ENCODE data around the gene BLNK. TPM values are rescaled to one million over a fixed set of nuclear protein-coding genes. Genes with fewer than 3 reads are reported as not detected.
"Not testable (repeated sequence)": the region's sequence is repeated elsewhere in the genome, so short reads cannot be mapped to it uniquely, and the experiment has no call there.

BLNK gene
- not detected in 2 replicates for total RNA-seq

- DNase-seq (ENCODE audit: low read depth, low spot score) = no peak
Measured at GRCh38 chr10:96271016-96271815, at the start of gene BLNK. BLNK (minus strand) TSS chr10:96271569; CDS start chr10:96271398, 171 bp downstream.

DNA sequence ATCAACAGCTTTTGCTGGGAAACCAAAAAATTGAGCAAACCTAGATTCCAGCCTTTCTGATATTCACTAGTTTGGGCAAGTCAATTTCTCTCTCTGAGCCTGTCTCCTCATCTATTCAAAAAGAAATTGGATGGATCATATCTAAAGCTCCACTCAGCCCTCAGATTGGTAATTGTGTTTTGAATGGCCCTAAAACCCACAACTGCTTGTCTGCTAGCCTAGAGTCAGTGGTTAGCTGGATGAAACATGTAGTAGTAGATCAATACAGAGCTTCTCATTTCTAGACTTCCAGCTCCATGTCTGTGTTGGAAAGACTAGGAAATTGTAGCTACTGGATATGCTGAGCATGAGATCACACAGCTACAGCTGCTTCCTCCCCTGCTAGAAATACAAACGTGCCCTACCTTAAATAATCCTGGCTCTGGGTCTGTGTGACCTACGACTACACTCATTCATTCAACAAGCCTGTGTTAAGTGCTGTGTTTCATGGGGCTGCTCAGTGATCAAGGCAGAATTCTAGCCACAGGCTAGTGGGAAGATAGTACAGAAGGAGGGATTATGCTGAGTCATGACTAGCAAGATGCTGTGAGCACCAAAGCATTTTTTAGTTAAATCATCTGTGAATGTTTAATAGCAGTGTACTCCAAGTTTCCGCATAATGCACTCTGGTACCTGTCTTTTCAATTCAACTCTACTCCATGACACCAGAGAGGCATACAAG lies 48.5 kb upstream of the BLNK start:
- DNase-seq (ENCODE audit: low read depth, low spot score) = no peak

GRCh38 chr10:96317067-96317833 lies 45.9 kb upstream of the BLNK start:
- no peak for DNase-seq (ENCODE audit: low read depth, low spot score)

DNA sequence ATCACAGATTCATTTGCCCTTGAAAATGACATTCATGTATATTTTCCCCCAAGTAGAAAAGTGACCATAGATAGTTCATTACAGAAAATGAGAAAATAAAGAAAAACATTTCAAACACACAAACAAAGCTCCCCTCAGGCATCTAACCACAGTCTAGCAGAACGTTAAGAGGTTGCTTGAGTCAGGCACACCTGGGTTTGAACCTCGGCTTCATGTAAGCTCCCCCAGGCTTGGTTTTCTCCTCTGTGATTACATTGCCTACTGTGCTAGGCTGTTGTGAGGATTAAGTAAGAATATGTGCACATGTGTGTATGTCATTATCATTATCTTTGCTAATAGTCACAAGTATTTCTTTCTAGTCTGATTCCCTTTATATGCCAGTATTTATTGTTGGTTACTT lies 42.0 kb upstream of the BLNK start:
- DNase-seq (ENCODE audit: low read depth, low spot score) = no peak

DNA sequence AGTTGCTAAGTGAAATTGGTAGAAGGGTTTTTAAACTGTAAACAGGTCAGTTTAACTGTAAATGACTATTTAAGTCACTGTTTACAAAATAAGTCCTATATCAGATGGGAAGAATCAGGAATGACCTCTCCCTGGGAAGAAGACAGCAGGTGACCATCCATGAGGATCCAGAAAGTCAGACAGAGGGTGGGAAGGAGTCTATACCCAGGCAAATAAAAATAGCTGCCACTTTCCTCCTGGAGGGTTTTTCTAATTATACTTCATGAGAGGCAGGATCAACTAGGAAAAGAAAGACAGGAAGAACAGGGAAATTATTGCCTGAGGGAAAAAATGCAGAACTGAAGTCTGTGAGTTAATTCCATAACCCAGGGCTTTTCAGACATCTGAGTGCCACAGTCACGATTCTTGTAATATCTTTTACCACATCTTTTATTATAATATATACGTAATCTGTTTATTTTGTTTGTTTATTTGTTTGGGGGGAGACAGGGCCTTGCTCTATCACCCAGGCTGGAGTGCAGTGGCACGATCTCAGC lies 39.9 kb upstream of the BLNK start:
- DNase-seq (ENCODE audit: low read depth, low spot score) = no peak

DNA sequence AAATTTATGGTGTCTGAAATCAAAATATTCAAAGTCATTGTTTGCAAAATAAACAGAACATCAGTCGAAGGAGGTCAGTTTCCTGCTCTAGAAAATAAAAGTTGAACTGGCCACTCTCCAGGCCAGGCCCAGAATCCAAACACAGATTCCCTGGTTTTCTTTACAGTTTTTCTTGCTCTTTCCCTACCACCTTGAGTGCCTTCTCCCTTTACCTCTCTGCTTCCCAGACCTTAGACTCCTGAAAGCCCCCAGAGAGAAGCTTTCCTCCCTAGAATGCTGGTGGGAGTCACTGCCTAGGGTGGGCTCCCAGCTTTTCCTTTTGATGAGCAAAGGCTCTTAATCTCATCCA lies 38.9 kb upstream of the BLNK start:
- no peak for DNase-seq (ENCODE audit: low read depth, low spot score)

DNA sequence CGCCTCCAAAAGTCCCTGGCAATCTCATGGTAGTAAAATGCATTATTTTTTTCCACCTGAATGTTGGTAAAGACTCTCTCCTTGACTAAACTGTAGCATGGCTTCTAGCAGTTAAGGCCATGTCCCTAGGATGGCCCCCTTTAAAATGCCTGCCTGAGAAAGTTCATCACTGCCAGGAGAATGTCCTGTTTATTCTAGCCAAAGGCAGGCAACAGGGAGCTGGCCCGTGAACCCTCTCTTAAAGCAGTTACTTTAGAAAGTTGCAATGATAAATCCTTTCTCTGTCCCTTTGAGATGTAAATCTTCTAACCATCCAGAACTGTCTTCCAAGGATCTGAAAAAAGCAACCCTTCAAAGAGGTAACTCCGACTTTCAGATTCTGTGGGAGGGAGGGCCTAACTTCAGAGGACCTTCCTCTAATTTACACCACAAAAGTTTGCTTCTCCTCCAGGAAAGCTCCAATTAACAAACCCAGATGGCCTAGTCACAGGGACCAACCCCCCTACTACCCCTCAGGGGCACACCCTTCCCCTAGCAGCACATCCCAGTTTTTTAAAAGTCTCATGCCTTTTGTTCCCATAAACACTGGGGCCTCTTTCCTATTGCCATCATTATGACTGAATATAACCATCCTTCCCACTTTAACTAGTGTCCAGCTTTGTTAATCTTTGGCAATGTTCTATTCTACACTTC lies 38.4 kb upstream of the BLNK start:
- no peak for DNase-seq (ENCODE audit: low read depth, low spot score)

DNA sequence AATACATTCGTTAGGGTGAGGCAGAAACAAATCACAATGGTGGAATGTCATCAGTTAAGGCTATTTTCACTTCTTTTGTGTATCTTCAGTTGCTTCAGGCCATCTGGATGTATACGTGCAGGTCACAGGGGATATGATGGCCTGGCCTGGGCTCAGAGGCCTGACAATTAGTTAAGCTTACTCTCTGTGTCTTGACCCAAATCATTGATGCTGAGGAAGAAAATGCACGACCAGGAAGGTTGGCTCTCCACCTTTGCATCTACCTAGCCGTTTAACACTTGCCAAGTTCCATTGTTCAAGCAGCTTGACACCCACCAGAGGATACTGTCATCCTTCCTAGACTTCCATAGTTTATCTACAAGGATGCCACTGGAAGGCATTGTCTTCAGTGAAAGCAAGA lies 37.5 kb upstream of the BLNK start:
- DNase-seq (ENCODE audit: low read depth, low spot score) = not testable (repeated sequence)

GRCh38 chr10:96306516-96306915 lies 35.1 kb upstream of the BLNK start:
- DNase-seq (ENCODE audit: low read depth, low spot score) = no peak

GRCh38 chr10:96305019-96305418 lies 33.6 kb upstream of the BLNK start:
- DNase-seq (ENCODE audit: low read depth, low spot score) = no peak

DNA sequence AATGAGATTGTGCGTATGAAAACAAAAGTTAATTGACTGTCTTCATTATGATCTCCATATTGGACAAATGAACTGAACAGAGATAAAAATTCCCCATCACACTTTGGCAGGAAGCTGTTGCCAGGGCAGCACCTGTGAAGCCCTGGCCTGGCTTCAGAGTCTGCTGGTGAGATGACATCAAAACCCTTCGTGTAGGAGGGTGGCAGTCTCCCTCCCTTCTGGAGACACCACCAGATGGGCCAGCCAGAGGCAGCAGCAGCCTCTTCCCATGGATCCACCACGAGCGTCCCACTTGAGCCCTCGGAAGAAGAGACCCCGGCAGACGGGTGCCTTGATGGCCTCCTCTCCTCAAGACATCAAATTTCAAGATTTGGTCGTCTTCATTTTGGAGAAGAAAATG lies 32.9 kb upstream of the BLNK start, which contains the start of gene DNTT:
Gene DNTT, plus strand, starts transcription at position 205 of the 400 bp plus-strand sequence. Its CDS starts 64 bp downstream, at position 269.
- DNase-seq (ENCODE audit: low read depth, low spot score) = no peak

DNA sequence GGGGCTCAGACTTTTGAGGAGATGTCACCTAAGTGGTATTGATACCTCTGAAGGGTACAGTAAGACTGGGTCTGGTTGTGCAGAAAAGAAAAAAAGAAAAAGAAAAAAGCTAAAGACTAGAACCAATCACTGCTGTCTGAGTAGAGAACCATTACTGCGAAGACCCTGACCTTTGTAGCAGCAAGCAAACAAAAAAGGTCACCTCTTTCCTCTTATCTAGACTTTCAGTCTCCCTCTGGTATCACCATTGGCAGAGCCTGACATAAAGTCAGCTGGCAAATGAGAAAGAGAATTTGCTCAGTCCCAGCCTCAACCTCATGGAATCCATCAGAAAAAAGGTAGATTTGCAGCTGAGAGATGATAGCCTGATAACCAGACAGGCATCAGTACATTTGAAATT lies 30.2 kb upstream of the BLNK start:
- DNase-seq (ENCODE audit: low read depth, low spot score) = no peak

GRCh38 chr10:96299383-96299782 lies 28.0 kb upstream of the BLNK start:
- no peak for DNase-seq (ENCODE audit: low read depth, low spot score)

- DNase-seq (ENCODE audit: low read depth, low spot score) = no peak
Measured at GRCh38 chr10:96298362-96298761, 27.0 kb upstream of the BLNK start.

DNA sequence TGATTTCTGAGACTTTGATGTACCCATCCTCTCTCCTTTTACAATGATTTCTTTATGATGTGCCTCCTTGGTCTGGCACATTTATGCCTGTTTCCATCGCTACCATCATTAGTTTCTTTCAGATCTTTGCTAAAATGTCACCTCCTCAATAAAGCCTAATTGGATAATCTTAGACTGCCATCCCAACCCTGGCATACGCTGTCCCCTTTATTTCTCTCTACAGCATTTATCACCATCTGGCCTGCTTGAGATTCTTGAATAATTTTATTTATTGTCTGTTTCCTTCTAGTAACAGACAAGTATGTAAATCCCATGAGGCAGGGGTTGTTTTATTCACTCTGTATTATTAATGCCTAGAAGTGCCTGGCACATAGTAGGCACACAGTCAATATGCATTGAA lies 26.1 kb upstream of the BLNK start:
- DNase-seq (ENCODE audit: low read depth, low spot score) = no peak

GRCh38 chr10:96295475-96295874 lies 24.1 kb upstream of the BLNK start:
- DNase-seq (ENCODE audit: low read depth, low spot score) = no peak

- no peak for DNase-seq (ENCODE audit: low read depth, low spot score)
Measured at GRCh38 chr10:96292971-96293920, 21.9 kb upstream of the BLNK start.

- DNase-seq (ENCODE audit: low read depth, low spot score) = no peak
Measured at GRCh38 chr10:96290368-96291133, 19.2 kb upstream of the BLNK start.

DNA sequence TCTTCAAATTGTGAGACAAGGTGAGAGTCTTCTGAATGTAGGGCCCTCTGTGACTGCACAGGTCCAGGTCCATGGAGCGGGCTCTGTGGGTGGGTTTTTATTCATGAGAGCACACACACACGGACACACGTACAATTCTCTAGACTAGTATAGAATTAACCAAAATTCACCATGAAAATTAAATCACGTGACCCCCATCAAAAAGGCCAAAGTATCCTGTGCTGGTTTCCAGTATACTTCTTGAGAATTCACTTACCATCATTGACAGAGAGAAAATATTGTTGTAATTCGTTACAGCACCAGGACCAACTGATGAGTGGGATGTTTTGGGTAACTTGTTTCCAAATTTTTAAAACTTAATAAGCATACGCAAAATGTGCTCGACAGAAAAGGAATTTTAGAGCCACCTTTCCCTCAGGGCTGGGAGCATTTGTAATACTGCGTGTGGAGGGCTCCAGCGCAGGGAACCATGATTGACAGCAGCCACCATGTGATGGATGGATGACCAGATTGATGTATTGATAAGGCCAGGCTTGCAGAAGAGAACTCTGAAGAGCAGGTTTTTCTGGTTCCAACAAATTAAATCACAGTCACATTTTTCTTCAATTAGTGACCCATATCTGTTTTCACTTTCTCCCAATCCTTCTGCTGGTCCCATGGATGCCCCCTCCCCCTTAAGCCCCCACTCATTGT lies 18.0 kb upstream of the BLNK start:
- no peak for DNase-seq (ENCODE audit: low read depth, low spot score)

Measured in pulmonary artery endothelial cell (primary cell).